Mesenchymal stem cell (in vitro differentiated cells and primary cell): Measurements from ENCODE around the gene SAGE1.
"Not testable (repeated sequence)": the region's sequence is repeated elsewhere in the genome, so short reads cannot be mapped to it uniquely, and the experiment has no call there.

Experiments
- DNase-seq: peaks from one replicate; pipeline ENCODE4 v3.0.0-alpha.2; 2013
- H2AFZ ChIP-seq: one replicate; pipeline ENCODE4 v1.6.1; 2013; ENCODE audit warnings: low read depth, mild to moderate bottlenecking, control low read depth, inconsistent platforms, low read length, moderate library complexity
- H2AK5ac ChIP-seq: 2 replicates; pipeline ENCODE4 v1.6.1; 2013; ENCODE audit warnings: low read length, moderate library complexity, mild to moderate bottlenecking, inconsistent platforms; ENCODE audit not compliant: severe bottlenecking
- H2BK120ac ChIP-seq: one replicate; pipeline ENCODE4 v1.6.1; 2013; ENCODE audit warnings: low read depth, mild to moderate bottlenecking, inconsistent platforms, low read length, moderate library complexity
- H2BK12ac ChIP-seq, 2 experiments: one replicate each; pipeline ENCODE4 v1.6.1; 2013; ENCODE audit warnings: inconsistent platforms in 2 of 2, low read length in 2 of 2, mild to moderate bottlenecking in 2 of 2, moderate library complexity in 2 of 2, control low read depth in 1 of 2
- H2BK15ac ChIP-seq: one replicate; pipeline ENCODE4 v1.6.1; 2013; ENCODE audit warnings: mild to moderate bottlenecking, low read depth, inconsistent platforms; ENCODE audit not compliant: poor library complexity, severe bottlenecking
- H2BK5ac ChIP-seq: 2 replicates; pipeline ENCODE4 v1.6.1; 2013; ENCODE audit warnings: low read depth, mild to moderate bottlenecking, low read length, control low read depth, inconsistent platforms; ENCODE audit not compliant: poor library complexity, severe bottlenecking
- H3K14ac ChIP-seq, 2 experiments: one replicate each; pipeline ENCODE4 v1.6.1; 2013; ENCODE audit warnings: inconsistent platforms in 2 of 2, low read length in 2 of 2, control low read depth in 1 of 2, mild to moderate bottlenecking in 1 of 2, moderate library complexity in 1 of 2
- H3K18ac ChIP-seq, 2 experiments: one replicate each; pipeline ENCODE4 v1.6.1; 2013; ENCODE audit warnings: inconsistent platforms in 2 of 2, low read length in 2 of 2, control low read depth in 1 of 2, low read depth in 1 of 2, mild to moderate bottlenecking in 1 of 2
- H3K23ac ChIP-seq, 2 experiments: one replicate each; pipeline ENCODE4 v1.6.1; 2013; ENCODE audit warnings: inconsistent platforms in 2 of 2, low read length in 2 of 2, mild to moderate bottlenecking in 2 of 2, moderate library complexity in 2 of 2, control low read depth in 1 of 2
- H3K27ac ChIP-seq: 2 replicates; pipeline ENCODE4 v1.5.1; 2013; ENCODE audit warnings: mild to moderate bottlenecking, moderate library complexity, low read length, control low read depth, inconsistent platforms; ENCODE audit not compliant: poor library complexity, severe bottlenecking
- H3K27me3 ChIP-seq, 2 experiments: 2 replicates each; pipeline versions ENCODE4 v1.6.1 to v1.7.0; 2013; ENCODE audit warnings: low read length in 2 of 2, mild to moderate bottlenecking in 2 of 2, moderate library complexity in 2 of 2, control low read depth in 1 of 2, inconsistent platforms in 1 of 2; ENCODE audit not compliant: control insufficient read depth in 1 of 2, insufficient read depth in 1 of 2
- H3K36me3 ChIP-seq, 2 experiments: 2 replicates each; pipeline versions ENCODE4 v1.6.1 to v1.7.0; 2013; ENCODE audit warnings: low read length in 2 of 2, control low read depth in 1 of 2, inconsistent platforms in 1 of 2, low read depth in 1 of 2, mild to moderate bottlenecking in 1 of 2; ENCODE audit not compliant: insufficient read depth in 2 of 2, control insufficient read depth in 1 of 2
- H3K4ac ChIP-seq, 2 experiments: one replicate each; pipeline ENCODE4 v1.6.1; 2013; ENCODE audit warnings: inconsistent platforms in 2 of 2, low read length in 2 of 2, mild to moderate bottlenecking in 2 of 2, moderate library complexity in 2 of 2, control low read depth in 1 of 2, low read depth in 1 of 2
- H3K4me1 ChIP-seq: 2 replicates; pipeline ENCODE4 v1.6.1; 2013; ENCODE audit warnings: low read depth, low read length, control low read depth; ENCODE audit not compliant: control insufficient read depth, insufficient read depth
- H3K4me2 ChIP-seq: 2 replicates; pipeline ENCODE4 v1.6.1; 2013; ENCODE audit warnings: low read length, mild to moderate bottlenecking, inconsistent platforms; ENCODE audit not compliant: poor library complexity, severe bottlenecking
- H3K4me3 ChIP-seq, 2 experiments: 2 replicates each; pipeline versions ENCODE4 v1.5.1 to v1.7.0; 2013; ENCODE audit warnings: low read length in 2 of 2, mild to moderate bottlenecking in 2 of 2, control low read depth in 1 of 2, low read depth in 1 of 2; ENCODE audit not compliant: insufficient read depth in 1 of 2
- H3K79me1 ChIP-seq: replicated peaks from 2 replicates; pipeline ENCODE4 v1.6.1; 2013; ENCODE audit warnings: mild to moderate bottlenecking, control low read depth, low read length, inconsistent platforms; ENCODE audit not compliant: poor library complexity, severe bottlenecking
- H3K9ac ChIP-seq: 2 replicates; pipeline ENCODE4 v1.7.0; 2013; ENCODE audit warnings: mild to moderate bottlenecking, low read length, moderate library complexity
- H3K9me3 ChIP-seq: 2 replicates; pipeline ENCODE4 v1.7.0; 2013; ENCODE audit warnings: mild to moderate bottlenecking, low read length; ENCODE audit not compliant: control insufficient read depth
- H4K8ac ChIP-seq: one replicate; pipeline ENCODE4 v1.6.1; 2013; ENCODE audit warnings: inconsistent platforms, mild to moderate bottlenecking, low read length, moderate library complexity
- H4K91ac ChIP-seq: one replicate; pipeline ENCODE4 v1.6.1; 2013; ENCODE audit warnings: mild to moderate bottlenecking, low read length, inconsistent platforms
- WGBS: methylation state at CpG from one replicate; pipeline ENCODE4 v1.1.7; 2013; ENCODE audit warnings: mixed read lengths; 5-methylcytosine and 5-hydroxymethylcytosine counted together

The SAGE1 gene

DNA sequence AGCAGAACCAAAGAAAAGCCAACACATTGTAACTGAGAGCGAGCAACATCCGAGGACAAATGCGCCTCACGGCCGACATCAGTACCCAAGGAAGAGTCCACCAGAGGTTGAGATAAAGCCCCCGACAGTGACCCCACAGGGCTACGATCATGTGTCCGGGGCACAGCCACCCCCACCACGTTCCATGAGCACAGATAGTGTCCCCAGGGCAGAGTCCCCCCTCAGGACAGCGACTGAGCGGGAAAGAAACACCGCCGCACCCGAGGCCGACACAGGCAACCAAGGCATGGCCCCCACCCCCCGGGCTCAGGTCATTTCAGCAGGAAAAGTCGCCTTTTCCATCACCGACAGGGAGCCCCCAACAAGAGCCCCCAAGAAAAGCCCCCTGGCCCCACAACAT lies 5.3 kb upstream of the SAGE1 start:
- H3K36me3 ChIP-seq, H3K79me1 ChIP-seq, H4K8ac ChIP-seq, H3K23ac ChIP-seq, DNase-seq, H3K27ac ChIP-seq, H3K4me1 ChIP-seq, H2BK12ac ChIP-seq, H4K91ac ChIP-seq, H3K4me2 ChIP-seq, H2AK5ac ChIP-seq, H2BK120ac ChIP-seq, H3K9me3 ChIP-seq, H3K9ac ChIP-seq, H2BK15ac ChIP-seq, H2AFZ ChIP-seq, H3K27me3 ChIP-seq, H3K14ac ChIP-seq, H2BK5ac ChIP-seq, H3K4me3 ChIP-seq, H3K18ac ChIP-seq, H3K4ac ChIP-seq: not testable (repeated sequence)
- WGBS = no CpG with 5 or more reads among the region's 18 CpGs

DNA sequence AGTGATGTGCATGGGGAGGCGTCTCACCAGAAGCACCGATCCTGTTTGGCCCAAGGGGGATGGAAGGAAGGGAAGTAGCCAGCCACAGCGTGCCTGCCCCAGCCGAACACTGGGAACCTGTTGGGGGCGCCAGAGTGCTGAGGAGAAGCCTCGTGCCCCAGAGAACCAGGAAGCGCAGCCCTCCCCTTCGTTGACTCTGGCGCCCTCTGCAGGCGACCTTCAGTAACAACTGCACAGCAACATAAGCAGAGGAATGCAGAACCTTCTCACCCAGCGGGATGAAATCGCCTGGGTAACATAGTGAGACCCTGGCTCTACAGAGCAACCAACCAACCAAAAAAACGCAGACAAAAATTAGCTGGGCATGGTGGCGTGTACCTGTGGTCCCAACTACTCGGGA lies 4.5 kb upstream of the SAGE1 start:
- WGBS = 92% methylated on average over 5 of the region's 15 CpGs
- not testable (repeated sequence) for H2AFZ ChIP-seq, H3K9ac ChIP-seq, H3K4me2 ChIP-seq, H4K8ac ChIP-seq, H2BK5ac ChIP-seq, H3K23ac ChIP-seq, H2BK120ac ChIP-seq, H3K27me3 ChIP-seq, H3K27ac ChIP-seq, H3K18ac ChIP-seq, H3K4ac ChIP-seq, H2BK12ac ChIP-seq, H3K9me3 ChIP-seq, H2AK5ac ChIP-seq, H3K4me1 ChIP-seq, H3K36me3 ChIP-seq, H2BK15ac ChIP-seq, H3K4me3 ChIP-seq, H3K14ac ChIP-seq, DNase-seq, H4K91ac ChIP-seq, H3K79me1 ChIP-seq

DNA sequence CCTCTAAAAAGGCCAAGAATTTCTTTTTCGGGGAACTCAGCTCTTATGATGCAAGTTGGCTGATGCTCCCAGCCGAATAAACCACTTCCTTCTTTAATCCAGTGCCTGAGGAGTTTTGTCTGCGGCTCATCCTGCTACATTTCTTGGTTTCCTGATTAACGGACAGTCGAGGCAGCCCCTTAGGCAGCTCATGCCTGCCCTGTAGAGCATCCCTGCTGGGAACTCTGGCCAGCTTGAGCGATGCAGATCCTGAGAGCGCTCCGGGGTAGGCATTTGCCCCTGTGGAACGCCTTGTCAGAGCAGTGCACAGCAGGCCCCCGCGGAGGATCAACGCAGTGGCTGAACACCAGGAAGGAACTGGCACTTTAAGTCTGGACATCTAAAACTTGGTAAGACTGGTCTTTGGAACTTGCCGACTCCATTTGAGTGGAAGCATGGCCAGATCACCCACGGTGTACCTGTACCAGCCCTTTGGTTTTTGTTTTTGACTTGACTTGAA lies 3.4 kb upstream of the SAGE1 start:
- no peaks in the 10 kb centered on the region for H3K9me3 ChIP-seq
- no peaks in the 10 kb centered on the region for H3K4me1 ChIP-seq
- H3K27ac ChIP-seq = no peak overlapping the region
- no peak overlapping the region for H2AFZ ChIP-seq
- H3K4me3 ChIP-seq = no peak overlapping the region
- no peak overlapping the region for H3K4me2 ChIP-seq
- H3K36me3 ChIP-seq = no peaks in the 10 kb centered on the region
- WGBS = 77% methylated on average over 14 of the region's 14 CpGs
- no peaks in the 10 kb centered on the region for H3K79me1 ChIP-seq
- no peak overlapping the region for H4K91ac ChIP-seq
- no peak overlapping the region for H3K14ac ChIP-seq
- no peak overlapping the region for H3K18ac ChIP-seq
- no peak overlapping the region for H3K23ac ChIP-seq
- no peak for DNase-seq
- H2BK120ac ChIP-seq = no peak overlapping the region
- H2AK5ac ChIP-seq = no peak overlapping the region
- H3K9ac ChIP-seq = no peak overlapping the region
- H2BK5ac ChIP-seq = no peak overlapping the region
- no peaks in the 10 kb centered on the region for H3K27me3 ChIP-seq
- H2BK15ac ChIP-seq = no peak overlapping the region
- H4K8ac ChIP-seq = no peak overlapping the region
- H2BK12ac ChIP-seq = no peak overlapping the region
- no peak overlapping the region for H3K4ac ChIP-seq

DNA sequence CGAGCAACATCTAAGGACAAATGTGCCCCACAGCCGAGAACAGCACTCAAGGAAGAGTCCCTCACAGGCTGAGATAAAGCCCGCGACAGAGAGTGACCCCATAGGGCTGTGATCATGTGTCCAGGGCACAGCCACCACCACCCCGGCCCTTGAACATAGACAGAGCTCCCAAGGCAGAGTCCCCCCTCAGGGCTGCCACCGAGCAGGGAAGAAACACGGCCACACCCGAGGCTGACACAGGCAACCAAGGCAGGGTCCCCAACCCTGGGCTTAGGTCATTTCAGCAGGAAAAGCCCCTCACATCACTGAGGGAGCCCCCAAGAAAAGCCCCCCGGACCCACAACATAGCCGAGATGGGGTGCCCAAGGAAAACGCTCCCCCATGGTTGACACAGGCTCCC lies 735 bp upstream of the SAGE1 start:
- H3K18ac ChIP-seq = no peak overlapping the region
- WGBS = 82% methylated on average over 11 of the region's 11 CpGs
- no peak overlapping the region for H2BK120ac ChIP-seq
- H3K36me3 ChIP-seq = no peaks in the 10 kb centered on the region
- H3K4me3 ChIP-seq = no peak overlapping the region
- H3K23ac ChIP-seq = no peak overlapping the region
- no peak overlapping the region for H3K14ac ChIP-seq
- no peak overlapping the region for H4K8ac ChIP-seq
- H3K4me1 ChIP-seq = no peaks in the 10 kb centered on the region
- no peak for DNase-seq
- H3K4me2 ChIP-seq = no peak overlapping the region
- H3K27ac ChIP-seq = no peak overlapping the region
- H3K27me3 ChIP-seq = no peaks in the 10 kb centered on the region
- H4K91ac ChIP-seq = no peak overlapping the region
- H3K9ac ChIP-seq = no peak overlapping the region
- no peak overlapping the region for H2BK12ac ChIP-seq
- H3K4ac ChIP-seq = no peak overlapping the region
- H2BK15ac ChIP-seq = no peak overlapping the region
- H2AK5ac ChIP-seq = no peak overlapping the region
- H3K79me1 ChIP-seq = no peaks in the 10 kb centered on the region
- H3K9me3 ChIP-seq = no peaks in the 10 kb centered on the region
- no peak overlapping the region for H2AFZ ChIP-seq
- H2BK5ac ChIP-seq = no peak overlapping the region
